Stimulated activated CD4-positive, alpha-beta T cell treated with anti-CD3 and anti-CD28 coated beads, Interleukin-4, amount 100 ng/mL, for 48 hours (primary cell): ENCODE data around the gene BCL2L15.
"Not testable (repeated sequence)": the region's sequence is repeated elsewhere in the genome, so short reads cannot be mapped to it uniquely, and the experiment has no call there.

ENCODE experiments used
- DNase-seq, 2 donors: peaks; one replicate each; pipeline ENCODE4 v3.0.0-alpha.2; 2020; ENCODE audit warnings: low read depth in 2 of 2

BCL2L15 gene

DNA sequence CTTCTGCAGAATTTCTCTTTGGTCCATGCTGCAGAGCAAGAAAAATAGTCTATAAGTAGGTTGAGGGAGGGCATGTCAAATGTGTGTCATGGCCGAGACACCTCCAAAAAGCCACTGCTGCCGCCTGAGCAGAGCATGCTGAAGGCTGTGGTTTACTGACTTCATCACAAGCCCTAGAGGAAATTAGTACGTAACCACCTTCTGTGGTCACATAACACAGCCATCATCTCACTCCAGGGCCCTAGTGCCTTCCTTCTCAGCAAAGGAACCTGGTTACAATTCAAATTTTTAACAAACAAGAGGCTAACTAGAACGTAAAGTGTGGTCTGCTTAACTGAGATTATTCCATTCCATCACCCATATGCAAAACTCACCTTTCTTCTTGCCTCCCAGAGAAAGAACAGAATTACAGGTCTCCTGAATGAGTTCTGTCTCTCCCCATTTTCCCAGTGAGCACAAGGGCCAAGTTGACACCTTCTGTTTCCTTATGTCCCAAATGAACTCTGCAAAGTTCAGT lies 15.7 kb downstream of the BCL2L15 start, which contains the start of gene PTPN22:
TSS of gene PTPN22 (minus strand) at position 116 of the 517 bp plus-strand sequence.
- DNase-seq, result peak; percentile 57 to 74

DNA sequence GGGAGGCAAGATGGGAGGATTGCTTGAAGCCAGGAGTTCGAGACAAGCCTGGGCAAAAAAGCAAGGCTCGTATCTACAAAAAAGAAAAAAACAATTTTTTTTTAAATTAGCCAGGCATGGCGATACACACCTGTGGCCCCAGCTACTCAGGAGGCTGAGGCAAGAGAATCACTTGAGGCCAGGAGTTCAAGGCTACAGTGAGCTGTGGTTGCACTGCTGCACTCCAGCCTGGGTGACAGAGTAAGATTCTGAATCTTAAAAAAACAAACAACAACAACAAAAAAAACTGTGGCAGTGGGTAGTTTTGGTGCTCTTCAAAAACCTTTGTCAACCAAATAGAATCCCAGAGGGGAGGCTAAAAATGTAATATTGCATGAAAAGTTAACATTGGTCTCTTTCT lies 16.6 kb downstream of the BCL2L15 start:
- no peak for DNase-seq

DNA sequence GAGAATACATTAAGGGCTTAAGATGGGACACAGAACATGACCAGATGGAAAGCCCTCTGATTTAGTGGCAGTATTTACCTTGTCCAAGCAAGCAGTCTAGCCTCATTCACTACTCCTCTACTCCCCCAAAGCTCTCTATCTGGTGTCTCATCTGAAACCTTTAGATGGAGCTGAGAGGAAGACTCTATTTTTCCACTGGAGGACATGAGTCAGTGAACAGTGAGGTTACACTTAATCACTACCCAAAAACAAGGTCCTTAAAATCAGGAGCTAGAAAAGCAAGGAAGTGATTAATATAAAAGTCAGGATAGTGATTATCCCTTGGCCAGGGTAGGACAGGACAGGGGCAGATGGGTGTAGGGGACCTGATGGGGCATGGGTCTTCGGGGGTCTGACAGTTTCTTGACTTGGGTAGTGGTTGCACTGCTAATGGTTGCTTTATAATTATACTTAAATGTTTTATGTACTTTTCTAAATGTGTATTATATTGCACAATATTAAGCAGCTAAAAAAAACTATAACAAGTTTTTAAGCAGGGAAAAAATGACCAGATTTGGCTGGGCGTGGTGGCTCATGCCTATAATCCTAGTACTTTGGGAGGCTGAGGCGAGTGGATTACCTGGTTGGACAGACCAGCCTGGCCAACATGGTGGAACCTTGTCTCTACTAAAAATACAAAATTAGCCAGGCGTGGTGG lies 18.8 kb downstream of the BCL2L15 start:
- DNase-seq, result no peak

DNA sequence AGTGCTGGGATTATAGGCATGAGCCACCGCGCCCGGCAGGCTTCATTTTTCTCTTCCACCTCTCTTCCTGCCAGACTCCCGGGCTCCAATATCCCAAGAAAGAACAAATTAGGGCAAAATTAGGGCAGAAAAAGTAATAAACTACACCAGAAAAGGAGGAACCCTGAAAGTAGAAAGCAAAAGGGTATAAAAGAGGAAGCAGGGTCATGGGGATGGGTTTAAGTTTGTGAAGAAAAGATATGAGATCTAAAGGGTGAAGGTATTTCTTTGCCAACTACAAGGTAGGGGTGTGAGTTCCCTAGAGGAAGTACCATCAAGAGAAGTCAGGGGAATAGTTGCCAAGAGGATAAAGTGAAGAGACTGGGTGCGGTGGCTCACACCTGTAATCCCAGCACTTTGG lies 25.7 kb downstream of the BCL2L15 start:
- DNase-seq, result no peak

DNA sequence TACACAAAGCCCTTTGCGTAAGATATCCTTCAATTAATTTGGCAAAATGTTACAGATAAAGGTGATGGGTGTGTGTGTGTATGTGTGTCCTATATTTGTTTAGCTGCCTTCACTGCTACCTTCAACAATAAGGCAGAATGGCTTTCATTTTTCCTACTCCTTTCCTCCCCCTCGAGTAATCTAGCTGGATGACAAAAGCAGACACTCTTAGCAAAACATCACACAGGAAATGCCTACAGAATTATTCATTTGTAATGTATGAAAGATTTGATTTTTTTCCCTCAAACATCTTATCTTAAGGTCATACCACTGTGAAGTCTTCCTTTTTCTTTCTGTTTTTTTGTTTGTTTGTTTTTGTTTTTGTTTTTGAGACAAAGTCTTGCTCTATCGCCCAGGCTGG lies 26.5 kb downstream of the BCL2L15 start:
- DNase-seq, result no peak

DNA sequence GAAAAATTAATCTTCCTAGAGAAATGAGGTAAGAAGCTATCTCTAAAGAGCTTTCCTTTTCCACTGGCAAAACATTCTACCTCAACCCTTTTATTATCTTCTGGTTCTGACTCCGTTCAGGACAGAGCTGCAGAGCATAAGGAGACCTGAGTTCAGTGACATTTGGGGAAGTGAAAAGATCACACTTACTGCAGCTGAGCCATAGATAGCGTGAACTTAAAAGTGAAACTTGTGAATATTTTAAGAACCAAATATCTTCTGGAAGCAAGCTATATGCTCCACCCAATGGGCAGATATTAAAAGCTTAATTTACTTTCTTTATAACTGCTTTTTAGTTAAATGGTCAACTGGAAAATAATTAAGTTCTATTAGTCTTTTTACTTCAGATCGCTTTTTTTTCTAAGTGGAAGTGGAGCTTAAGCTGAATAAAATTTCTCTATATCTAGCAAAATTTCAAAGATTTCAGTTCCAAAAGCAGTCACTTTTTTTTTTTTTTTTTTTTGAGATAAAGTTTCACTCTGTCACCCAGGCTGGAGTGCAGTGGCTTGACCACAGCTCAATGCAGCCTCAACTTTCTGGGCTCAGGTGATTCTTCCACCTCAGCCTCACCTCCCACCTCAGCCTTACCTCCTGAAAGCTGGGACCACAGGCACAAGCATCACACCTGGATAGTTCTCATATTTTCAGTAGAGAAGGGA lies 27.8 kb downstream of the BCL2L15 start:
- no peak for DNase-seq

DNA sequence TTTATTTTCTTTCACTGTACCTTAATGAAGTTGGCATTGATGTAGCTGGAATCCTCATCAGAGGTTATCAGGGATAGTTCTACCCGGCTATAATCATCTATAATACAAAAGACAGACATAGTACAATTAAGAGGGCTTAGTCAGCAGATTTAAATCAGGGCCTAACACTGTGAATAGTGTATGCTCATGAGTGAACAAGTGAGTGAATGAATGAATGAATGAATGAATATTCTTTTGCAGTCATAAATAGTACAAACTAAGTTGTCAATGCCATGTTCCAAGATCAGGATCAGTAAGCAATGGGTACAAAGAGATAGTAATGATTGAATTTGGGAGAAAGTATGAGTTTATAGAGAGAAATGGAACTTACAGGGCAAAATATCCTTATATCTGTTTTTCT lies 28.4 kb downstream of the BCL2L15 start:
- no peak for DNase-seq

DNA sequence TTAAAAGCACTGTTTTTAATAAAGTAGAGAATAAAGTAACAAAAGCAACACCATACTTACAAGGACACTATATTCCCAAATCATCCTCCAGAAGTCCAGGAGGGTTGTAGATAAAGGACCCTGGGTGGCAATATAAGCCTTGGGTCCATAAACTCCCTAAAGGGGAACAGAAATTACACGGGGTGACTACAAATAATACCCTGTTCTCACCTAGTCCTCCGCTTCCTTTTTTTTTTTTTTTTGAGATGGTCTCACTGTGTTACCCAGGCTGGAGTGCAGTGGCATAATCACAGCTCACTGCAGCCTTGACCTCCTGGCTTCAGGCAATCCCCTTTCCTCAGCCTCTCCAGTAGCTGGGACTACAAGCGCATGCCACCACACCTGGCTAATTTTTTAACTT lies 29.0 kb downstream of the BCL2L15 start:
- no peak for DNase-seq

DNA sequence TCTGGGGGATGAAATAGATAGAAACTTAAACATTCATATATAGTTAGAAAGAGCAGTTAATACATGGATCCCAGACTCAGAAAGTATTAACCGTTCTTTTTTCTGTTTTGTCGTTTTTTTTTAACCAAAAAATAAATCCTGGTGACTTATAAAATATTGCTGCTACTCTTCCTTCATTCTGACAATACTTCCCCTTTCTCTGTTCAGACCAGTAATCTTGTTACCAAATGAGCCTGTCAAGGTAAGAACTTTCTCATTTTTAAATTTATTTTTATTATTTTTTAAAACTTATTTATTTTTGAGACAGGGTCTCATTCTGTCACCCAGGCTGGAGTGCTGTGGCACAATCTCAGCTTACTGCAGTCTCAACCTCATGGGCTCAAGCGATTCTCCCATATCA lies 29.6 kb downstream of the BCL2L15 start:
- no peak for DNase-seq

DNA sequence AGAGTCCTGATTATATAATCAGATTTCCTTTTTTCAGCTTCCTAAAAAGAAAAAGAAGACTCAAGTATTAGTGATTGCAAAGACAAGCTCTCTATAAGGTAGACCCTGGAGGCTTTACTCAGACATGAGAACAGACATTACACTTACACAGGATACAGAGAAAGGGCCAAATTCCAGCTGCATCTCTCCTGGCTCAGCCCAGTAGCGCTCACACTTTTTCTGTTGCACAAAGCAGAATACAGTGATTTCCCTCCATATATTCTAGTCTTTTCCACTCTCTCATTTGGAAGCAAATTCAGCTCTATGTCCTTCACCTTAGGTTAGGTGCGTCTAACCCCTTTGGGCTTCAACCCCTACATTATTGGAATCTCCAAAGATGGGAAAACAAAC lies 31.0 kb downstream of the BCL2L15 start:
- DNase-seq, result no peak

DNA sequence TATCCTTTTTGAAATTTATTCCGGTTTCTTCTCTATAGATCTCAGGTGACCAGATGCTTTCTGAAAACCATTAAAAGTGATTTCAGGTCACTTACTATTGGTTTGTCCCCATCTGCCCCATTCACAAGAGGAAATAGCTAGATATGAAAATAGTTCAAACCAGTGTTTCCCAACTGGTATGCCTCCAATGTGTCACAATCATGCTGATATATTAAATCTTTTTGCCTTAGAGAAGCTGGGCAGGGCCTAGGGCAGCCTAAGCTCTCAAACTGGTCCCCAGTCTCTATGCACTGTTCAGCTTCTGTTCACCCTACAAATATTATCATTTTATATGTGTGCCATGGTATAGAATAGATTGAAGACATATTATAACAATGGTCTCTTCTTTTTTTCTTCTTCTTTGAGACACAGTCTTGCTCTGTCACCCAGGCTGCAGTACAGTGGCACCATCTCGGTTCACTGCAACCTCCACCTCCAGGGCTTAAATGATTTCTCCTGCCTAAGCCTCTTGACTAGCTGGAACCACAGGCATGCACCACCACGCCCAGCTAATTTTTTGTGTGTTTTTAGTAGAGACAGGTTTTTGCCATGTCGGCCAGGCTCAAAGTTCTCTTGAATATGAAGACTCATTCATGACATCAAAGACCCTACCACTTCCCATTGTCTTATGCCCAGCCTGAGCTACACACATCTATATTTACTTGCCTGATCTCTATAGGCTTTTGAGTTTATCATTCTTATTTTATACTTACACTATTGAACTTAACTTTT lies 31.6 kb downstream of the BCL2L15 start:
- DNase-seq, result no peak

DNA sequence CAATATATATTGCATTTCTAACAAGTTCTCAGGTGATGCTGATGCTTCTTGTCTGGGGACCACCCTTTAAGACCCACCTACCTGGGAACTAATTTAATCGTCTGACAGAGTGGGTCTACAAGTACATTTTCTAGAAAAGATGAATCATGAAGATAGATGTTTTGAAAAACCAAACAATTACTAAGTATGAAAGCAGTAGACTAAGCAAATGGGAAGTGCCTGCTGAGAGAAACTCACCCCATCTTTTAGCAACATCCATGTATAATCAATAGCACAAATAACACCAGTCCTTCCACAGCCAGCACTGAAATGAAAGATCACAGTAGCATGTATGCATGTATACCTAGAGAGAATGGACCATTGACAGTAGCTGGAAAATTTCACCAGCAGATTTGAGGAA lies 33.1 kb downstream of the BCL2L15 start:
- DNase-seq, result no peak

DNA sequence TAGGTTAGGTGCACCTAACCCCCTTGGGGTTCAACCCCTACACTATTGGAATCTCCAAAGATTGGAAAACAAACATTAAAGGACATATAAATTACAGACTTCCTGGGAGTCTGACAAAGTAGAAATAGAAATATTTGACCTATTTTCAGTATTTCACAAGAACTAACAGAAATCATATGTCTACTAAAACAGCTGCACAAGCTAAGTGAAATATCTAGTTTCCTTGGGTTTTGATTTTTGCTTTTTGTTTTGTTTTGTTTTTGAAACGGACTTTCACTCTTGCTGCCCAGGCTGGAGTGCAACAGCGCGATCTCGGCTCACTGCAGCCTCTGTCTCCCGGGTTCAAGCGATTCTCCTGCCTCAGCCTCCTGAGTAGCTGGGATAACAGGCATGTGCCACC lies 34.7 kb downstream of the BCL2L15 start:
- DNase-seq, result not testable (repeated sequence)

DNA sequence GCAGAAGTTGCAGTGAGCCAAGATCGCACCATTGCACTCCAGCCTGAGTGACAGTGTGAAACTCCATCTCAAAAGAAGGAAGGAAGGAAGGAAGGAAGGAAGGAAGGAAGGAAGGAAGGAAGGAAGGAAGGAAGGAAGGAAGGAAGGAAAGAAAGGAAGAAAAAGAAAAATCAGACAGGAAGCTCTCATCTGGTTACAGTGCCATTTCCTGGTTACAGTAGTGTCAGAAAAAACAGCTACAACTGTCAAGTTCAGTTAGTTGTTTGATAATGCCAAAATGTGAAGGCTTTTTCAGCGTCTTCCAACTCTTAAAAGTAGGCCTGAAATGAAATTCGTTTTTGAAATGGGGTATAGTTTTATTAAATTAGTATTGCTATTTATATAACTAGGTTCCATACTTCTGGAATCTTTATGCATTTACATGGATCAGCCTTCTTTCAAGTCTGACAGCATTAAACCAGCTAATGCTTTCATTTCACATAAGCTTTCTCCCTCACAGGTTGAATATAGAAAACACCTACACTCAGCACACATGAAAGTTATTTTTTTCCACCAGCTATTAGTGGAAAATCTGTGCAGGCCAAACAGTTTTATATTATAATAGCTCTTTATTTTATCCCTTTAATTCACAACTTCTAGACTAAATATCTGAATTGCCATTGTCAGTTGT lies 37.1 kb downstream of the BCL2L15 start:
- no peak for DNase-seq

DNA sequence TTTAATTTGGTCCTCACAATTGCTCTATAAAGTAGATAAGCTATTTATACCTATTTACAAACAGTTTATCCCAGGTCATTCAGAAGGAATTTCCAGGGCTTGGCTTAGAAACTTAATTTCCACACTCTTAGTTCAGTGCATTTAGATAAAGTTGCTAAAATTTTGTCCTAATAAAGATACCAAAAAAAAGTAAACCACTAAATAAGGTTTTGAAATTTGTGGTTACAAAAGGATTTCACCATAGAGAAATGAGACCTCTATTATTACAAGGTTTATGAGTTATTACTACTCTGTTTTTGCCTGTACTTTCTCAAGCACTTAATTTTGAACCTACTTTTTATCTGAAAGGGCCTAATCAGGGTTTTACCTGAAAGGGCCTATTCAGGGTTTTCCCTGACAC lies 38.3 kb downstream of the BCL2L15 start:
- no peak for DNase-seq

DNA sequence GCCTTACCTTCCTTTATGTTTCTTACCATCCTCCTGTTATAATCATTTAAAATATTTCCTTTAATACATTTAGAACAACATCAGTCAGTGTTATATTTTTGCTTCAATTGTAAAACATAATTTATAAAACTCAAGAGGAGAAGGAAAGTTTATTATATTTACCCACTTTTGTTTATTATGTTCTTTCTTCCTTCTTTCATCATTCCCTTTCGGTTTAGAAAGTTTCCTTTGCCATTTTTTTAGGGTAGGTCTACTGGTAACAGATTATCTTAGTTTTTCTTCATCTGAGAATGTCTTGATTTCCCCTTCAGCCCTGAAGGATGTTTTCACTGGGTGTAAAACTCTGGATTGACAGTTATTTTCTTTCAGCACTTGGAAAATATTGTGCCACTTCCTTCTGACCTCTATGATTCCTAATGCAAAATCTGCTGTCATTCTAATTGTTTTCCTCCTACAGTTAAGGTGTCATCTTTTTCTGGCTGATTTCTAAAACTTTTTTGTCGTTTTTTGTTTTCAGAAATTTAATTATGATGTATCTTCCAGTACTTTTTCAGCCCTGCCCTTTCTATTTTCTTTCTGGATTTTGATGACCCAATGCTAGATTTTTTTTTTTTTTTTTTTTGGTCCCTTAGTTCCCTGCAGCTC lies 40.9 kb downstream of the BCL2L15 start:
- no peak for DNase-seq

DNA sequence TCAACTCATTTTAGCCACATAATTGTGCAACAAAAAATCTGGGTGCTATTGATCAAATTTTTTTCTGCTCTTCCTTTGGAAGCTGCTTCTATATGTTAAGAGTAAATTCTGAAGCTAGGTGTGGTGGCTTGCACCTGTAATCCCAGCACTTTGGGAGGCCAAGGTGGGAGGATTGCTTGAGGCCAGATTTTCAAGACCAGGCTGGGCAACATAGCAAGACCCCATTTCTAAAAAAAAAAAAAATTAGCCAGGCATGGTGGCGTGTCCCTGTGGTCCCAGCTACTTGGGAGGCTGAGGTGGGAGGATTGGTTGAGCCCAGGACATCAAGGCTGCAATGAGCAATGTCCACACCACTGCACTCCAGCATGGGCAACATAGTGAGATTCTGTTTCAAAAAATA lies 50.8 kb downstream of the BCL2L15 start:
- no peak for DNase-seq

DNA sequence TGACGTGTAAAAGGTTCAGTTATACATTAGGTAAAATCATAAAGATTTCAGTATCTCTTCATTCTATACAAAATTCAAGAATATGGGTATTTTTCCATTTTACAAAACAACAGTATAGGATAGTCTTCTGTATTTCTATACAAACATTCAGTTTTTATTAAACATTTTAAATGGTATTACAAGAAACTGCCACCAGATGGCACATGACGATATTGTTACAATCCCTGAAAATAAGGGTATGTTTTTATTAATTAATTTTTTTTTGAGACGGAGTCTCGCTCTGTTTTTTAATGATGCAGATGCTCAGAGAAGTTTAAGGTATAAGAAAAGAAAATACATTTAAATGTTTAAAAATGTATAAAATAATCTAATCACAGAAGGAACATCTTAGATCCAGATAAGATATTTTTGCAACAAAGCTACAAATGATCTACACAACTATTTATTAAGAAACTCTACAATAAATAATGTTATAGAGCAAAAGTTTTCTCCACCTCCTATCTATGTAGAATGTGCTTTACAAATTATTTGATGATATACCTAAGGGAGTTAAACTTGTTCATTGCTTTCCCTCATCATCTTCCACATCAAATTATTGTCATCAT lies 51.6 kb downstream of the BCL2L15 start:
- no peak for DNase-seq

DNA sequence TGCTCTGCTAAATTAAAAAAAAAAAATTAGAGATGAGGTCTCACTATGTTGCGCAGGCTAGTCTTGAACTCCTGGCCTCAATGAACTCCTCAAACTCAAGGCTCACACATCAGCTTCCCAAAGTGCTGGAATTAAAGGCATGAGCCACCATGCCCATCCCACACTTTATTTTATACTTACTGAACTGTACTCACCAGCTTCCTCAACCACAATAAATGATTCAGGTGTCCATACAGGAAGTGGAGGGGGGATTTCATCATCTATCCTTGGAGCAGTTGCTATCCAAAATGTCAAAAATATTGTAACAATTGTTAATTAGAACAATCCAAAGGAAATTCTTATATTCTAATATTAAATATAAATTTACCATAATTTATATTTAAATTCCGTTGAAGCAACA lies 52.7 kb downstream of the BCL2L15 start:
- DNase-seq, result no peak
